Kidney (tissue), 14 donors: ENCODE measurements around the gene ZNF365. TPM values are rescaled to one million over a fixed set of nuclear protein-coding genes. Genes with fewer than 3 reads are reported as not detected.

Experiments used
- DNase-seq, 5 donors: peaks; one replicate each; pipeline ENCODE4 v3.0.0-alpha.2; 2013 to 2020
- FAIRE-seq: peaks from 2 replicates; lab custom pipeline; 2012; peaks lifted over from hg19 to GRCh38; lab: Jason Lieb, UNC
- H3K27ac ChIP-seq, 2 donors: one replicate each; pipeline ENCODE4 v1.7.0; 2013; ENCODE audit warnings: low read depth in 2 of 2, low read length in 2 of 2, inconsistent platforms in 1 of 2
- H3K27me3 ChIP-seq: one replicate; pipeline ENCODE4 v1.7.1; 2013; ENCODE audit warnings: low read length, inconsistent platforms; ENCODE audit not compliant: control insufficient read depth, insufficient read depth
- H3K36me3 ChIP-seq, 3 donors: one replicate each; pipeline versions ENCODE4 v1.7.0 to v1.7.1; 2013; ENCODE audit warnings: low read length in 3 of 3, control low read depth in 1 of 3, inconsistent platforms in 1 of 3; ENCODE audit not compliant: insufficient read depth in 3 of 3, control insufficient read depth in 2 of 3
- H3K4me1 ChIP-seq, 3 donors: one replicate each; pipeline versions ENCODE4 v1.7.0 to v1.7.1; 2013; ENCODE audit warnings: low read length in 3 of 3, inconsistent platforms in 1 of 3, low read depth in 1 of 3; ENCODE audit not compliant: control insufficient read depth in 2 of 3, insufficient read depth in 2 of 3
- H3K4me3 ChIP-seq, 3 donors: one replicate each; pipeline versions ENCODE4 v1.7.0 to v1.8.1; 2013; ENCODE audit warnings: low read length in 3 of 3, control low read depth in 1 of 3, inconsistent platforms in 1 of 3
- H3K9ac ChIP-seq, 3 donors: one replicate each; pipeline versions ENCODE4 v1.7.0 to v1.7.1; 2013; ENCODE audit warnings: low read length in 3 of 3, control low read depth in 1 of 3, inconsistent platforms in 1 of 3
- H3K9me3 ChIP-seq, 3 donors: one replicate each; pipeline versions ENCODE4 v1.7.0 to v1.7.1; 2013; ENCODE audit warnings: low read length in 3 of 3, control low read depth in 1 of 3, inconsistent platforms in 1 of 3; ENCODE audit not compliant: control insufficient read depth in 2 of 3, insufficient read depth in 1 of 3
- CTCF ChIP-seq: IDR thresholded peaks from 3 replicates; pipeline ENCODE4 v1.5.1; 2012; ENCODE audit warnings: mild to moderate bottlenecking, moderate library complexity, borderline replicate concordance; ENCODE audit not compliant: insufficient read depth; ENCODE audit errors: extremely low read depth
- intact Hi-C: fragments of 100-400 bp; cut with DNase I; formaldehyde crosslinking; loops from one replicate; pipeline ENCODE4 v1.11.1; 2022
- polyA plus RNA-seq: library from polyadenylated mRNA; stranded (reverse); fragments of 350-450 nt; fragmentation: Illumina TruSeq; extraction: RNeasy Lipid Tissue Mini Kit (QIAGEN cat#74804); gene quantifications from one replicate; pipeline ENCODE4 v1.2.3, GENCODE V29; 2014; ENCODE audit warnings: low read depth, low replicate concordance; ENCODE audit not compliant: insufficient read depth
- total RNA-seq: library from RNA; stranded (reverse); fragmentation: NEBNext Ultra II Directional; extraction: Animal tissue kit (Norgen Biotek cat#: 25700); gene quantifications from one replicate; pipeline ENCODE4 v1.2.1, GENCODE V29; 2021
- donor health status: control.
- donor health status: control.
- donor health status: control.
- donor health status: control.
- donor health status: control.
- donor health status: DM: yes; HTN: yes; CAD: no.
- donor health status: Normal renal cell carcinoma (clear cell type).

The ZNF365 gene
- total and polyA plus RNA-seq, 2 donors from 2014 or later: 0.54 to 1.0 TPM

- Histone ChIP-seq H3K27ac (no peak overlapping the region), H3K4me1 (no peaks in the 10 kb centered on the region), H3K27me3 (no peaks in the 10 kb centered on the region), H3K9me3 (no peaks in the 10 kb centered on the region), H3K36me3 (no peaks in the 10 kb centered on the region), H3K4me3 (no peak overlapping the region), H3K9ac (no peak overlapping the region)
- intact Hi-C loops: no loop called here
- FAIRE-seq: no peak
- DNase-seq: no peak
- no peak for TF ChIP-seq CTCF
Observed at GRCh38 chr10:62388328-62388727, 14.2 kb downstream of the ZNF365 start.

GRCh38 chr10:62390497-62391176 lies 16.5 kb downstream of the ZNF365 start:
- Histone ChIP-seq H3K27me3 (no peaks in the 10 kb centered on the region), H3K4me1 (no peaks in the 10 kb centered on the region), H3K4me3 (no peak overlapping the region), H3K9me3 (no peaks in the 10 kb centered on the region), H3K27ac (no peak overlapping the region), H3K9ac (no peak overlapping the region), H3K36me3 (no peaks in the 10 kb centered on the region)
- intact Hi-C loops: no loop called here
- TF ChIP-seq CTCF: no peak
- DNase-seq (no peak), FAIRE-seq (no peak)

GRCh38 chr10:62393237-62393636 lies 19.1 kb downstream of the ZNF365 start:
- TF ChIP-seq CTCF: no peak

GRCh38 chr10:62394556-62395018 lies 20.4 kb downstream of the ZNF365 start:
- H3K4me1 ChIP-seq: no peaks in the 10 kb centered on the region
- H3K9me3 ChIP-seq: no peaks in the 10 kb centered on the region
- DNase-seq (no peak), FAIRE-seq (no peak)
- H3K4me3 ChIP-seq: no peak overlapping the region
- intact Hi-C loops: no loop called here
- no peaks in the 10 kb centered on the region for H3K27me3 ChIP-seq
- H3K27ac ChIP-seq: no peak overlapping the region
- H3K36me3 ChIP-seq: no peaks in the 10 kb centered on the region
- TF ChIP-seq CTCF: no peak
- H3K9ac ChIP-seq: no peak overlapping the region

More at GRCh38 chr10:62393237-62393636, 19.1 kb downstream of the ZNF365 start:
- no peaks in the 10 kb centered on the region for H3K9me3 ChIP-seq
- H3K36me3 ChIP-seq: no peaks in the 10 kb centered on the region
- intact Hi-C loops: no loop called here
- no peak for FAIRE-seq
- DNase-seq: no peak
- no peaks in the 10 kb centered on the region for H3K4me1 ChIP-seq
- no peak overlapping the region for H3K4me3 ChIP-seq
- H3K9ac ChIP-seq: no peak overlapping the region
- no peak overlapping the region for H3K27ac ChIP-seq
- no peaks in the 10 kb centered on the region for H3K27me3 ChIP-seq
